GM18873 (cell line): ENCODE data around the gene MAP7.
A peak's percentile ranks its signal among the peaks of the same experiment; 100 is the strongest.

Experiments used
- ATAC-seq: cut with Tn5 transposase; IDR thresholded peaks from one replicate; pipeline ENCODE4 v1.9.1; 2021; ENCODE audit warnings: mild to moderate bottlenecking, moderate library complexity, moderate number of reproducible peaks; ENCODE audit not compliant: unreplicated experiment, low FRiP score

MAP7 gene

GRCh38 chr6:136566007-136566487, 15.8 kb upstream of the MAP7 start:
- ATAC-seq, result no peak

- ATAC-seq, result no peak
Measured at GRCh38 chr6:136564180-136564579, 14.0 kb upstream of the MAP7 start.

- ATAC-seq, result no peak
Measured at GRCh38 chr6:136563386-136564152, 13.3 kb upstream of the MAP7 start.

GRCh38 chr6:136562211-136562610, 12.0 kb upstream of the MAP7 start:
- no peak for ATAC-seq

GRCh38 chr6:136553166-136553787, 3.1 kb upstream of the MAP7 start:
- ATAC-seq, result no peak

GRCh38 chr6:136552054-136552453, 1.8 kb upstream of the MAP7 start:
- no peak for ATAC-seq

- ATAC-seq, result no peak
Measured at GRCh38 chr6:136551103-136551502, 881 bp upstream of the MAP7 start.

GRCh38 chr6:136550045-136550329, 235 bp downstream of the MAP7 start:
- peak; percentile 47 for ATAC-seq

GRCh38 chr6:136549300-136550044, 750 bp downstream of the MAP7 start:
- no peak for ATAC-seq

GRCh38 chr6:136548582-136549299, 1.5 kb downstream of the MAP7 start:
- ATAC-seq, result no peak

GRCh38 chr6:136547871-136548270, 2.4 kb downstream of the MAP7 start:
- no peak for ATAC-seq

- ATAC-seq, result no peak
Measured at GRCh38 chr6:136547336-136547735, 2.9 kb downstream of the MAP7 start.

- ATAC-seq, result no peak
Measured at GRCh38 chr6:136546331-136546730, 3.9 kb downstream of the MAP7 start.

GRCh38 chr6:136544326-136544725, 5.9 kb downstream of the MAP7 start:
- ATAC-seq, result no peak

- no peak for ATAC-seq
Measured at GRCh38 chr6:136541395-136541794, 8.8 kb downstream of the MAP7 start.

- ATAC-seq, result no peak
Measured at GRCh38 chr6:136539967-136540652, 10.1 kb downstream of the MAP7 start.

- no peak for ATAC-seq
Measured at GRCh38 chr6:136538836-136539235, 11.4 kb downstream of the MAP7 start.

GRCh38 chr6:136535880-136536650, 14.2 kb downstream of the MAP7 start:
- no peak for ATAC-seq

GRCh38 chr6:136535017-136535765, 15.0 kb downstream of the MAP7 start:
- no peak for ATAC-seq
